Measurements from ENCODE around the gene THSD8. TPM values are rescaled to one million over a fixed set of nuclear protein-coding genes. Genes with fewer than 3 reads are reported as not detected.
"Not testable (repeated sequence)": the region's sequence is repeated elsewhere in the genome, so short reads cannot be mapped to it uniquely, and the experiment has no call there.

THSD8 gene
- total RNA-seq, 1 donor from 2014 or later = not detected

DNA sequence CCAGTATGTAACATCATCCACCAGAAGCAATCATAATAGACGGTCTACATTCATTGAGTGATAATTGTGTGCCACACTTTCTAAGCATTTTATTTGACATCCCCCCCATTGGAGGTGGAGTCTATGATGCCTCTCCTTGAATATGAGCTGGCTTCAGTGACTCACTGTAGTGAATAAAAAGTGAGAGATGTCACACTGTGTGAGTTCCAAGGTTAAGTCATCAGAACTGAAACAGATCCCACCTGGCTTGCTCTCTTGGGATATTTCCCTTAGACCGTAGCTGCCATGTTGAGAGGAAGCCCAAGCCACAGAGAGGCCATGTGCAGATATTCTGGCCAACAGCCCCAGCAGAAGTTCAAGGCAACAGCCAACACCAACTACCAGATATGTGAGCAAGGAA is 19.9 kb downstream of the THSD8 start:
- no peak for DNase-seq (ENCODE audit: low read depth)

- DNase-seq (ENCODE audit: low read depth) = no peak
These were observed 23.6 kb downstream of the THSD8 start for GRCh38 chr19:12825254-12826131.

GRCh38 chr19:12828494-12828893 is 26.6 kb downstream of the THSD8 start:
- DNase-seq (ENCODE audit: low read depth) = no peak

- no peak for DNase-seq (ENCODE audit: low read depth)
These were observed 31.5 kb downstream of the THSD8 start for GRCh38 chr19:12833418-12833737.

- no peak for DNase-seq (ENCODE audit: low read depth)
These were observed 32.1 kb downstream of the THSD8 start for GRCh38 chr19:12833738-12834565.

DNA sequence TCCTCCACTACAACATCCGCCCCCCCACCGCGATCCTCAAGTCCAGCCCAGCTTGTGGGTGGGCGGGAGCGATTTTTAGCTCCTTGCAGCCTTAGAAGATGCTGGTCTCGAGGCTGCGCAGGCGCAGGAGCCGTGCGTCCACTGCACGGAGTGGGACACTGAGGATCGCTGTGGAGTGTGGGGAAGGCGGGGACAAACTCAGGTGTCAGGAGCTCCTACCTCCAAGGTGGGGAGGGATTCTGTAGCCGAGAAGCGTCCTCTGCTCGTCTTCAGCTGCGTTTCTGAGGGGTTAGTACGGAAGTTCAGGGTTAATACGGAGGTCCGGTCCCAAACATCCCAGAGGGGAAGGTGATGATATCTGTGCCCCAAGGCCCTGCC is 32.7 kb downstream of the THSD8 start, which contains the start of gene RTBDN:
RTBDN (minus strand) TSS at position 14 of the 378 bp plus-strand sequence. CDS start 4,600 bp downstream, outside the sequence.
- no peak for DNase-seq (ENCODE audit: low read depth)

DNA sequence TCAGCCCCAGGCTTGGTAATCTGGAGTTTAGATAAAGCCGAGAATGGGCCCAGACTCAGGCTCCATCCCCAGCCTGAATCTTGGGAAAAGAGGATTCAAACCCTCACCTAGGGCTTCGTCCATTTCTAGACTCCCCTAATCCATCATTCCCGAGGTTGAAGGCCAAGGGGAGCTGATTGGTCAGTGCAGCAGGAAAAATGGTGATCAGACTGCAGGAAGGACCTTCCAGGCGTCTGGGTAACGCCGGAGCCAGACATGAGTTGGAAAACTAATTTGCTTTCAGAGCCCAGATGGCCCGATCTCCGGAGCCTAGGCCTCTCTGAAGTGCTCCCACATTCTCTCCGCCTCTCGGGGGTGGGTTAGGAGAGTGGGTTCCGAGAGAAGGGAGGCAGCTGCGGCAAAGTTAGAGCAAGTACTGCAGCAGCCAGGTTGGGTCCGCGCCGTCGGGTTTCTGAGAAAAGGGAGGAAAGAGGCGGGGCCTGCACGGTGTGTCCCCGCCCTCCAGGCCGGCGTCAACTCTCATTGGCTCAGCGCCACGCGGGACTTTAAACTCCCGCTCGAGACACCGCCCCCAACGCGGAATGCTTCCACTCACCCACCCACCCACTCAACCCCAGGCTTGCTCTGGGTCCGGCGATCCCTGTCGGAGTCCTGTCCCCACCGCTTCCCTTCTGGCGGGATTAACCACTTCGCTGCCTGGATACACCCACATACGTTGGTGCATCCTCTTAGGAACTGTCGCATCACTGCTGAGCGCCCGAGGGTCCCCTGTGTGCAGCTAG is 33.3 kb downstream of the THSD8 start:
- DNase-seq (ENCODE audit: low read depth) = no peak

GRCh38 chr19:12836529-12836863 is 34.6 kb downstream of the THSD8 start:
- DNase-seq (ENCODE audit: low read depth) = no peak

GRCh38 chr19:12837225-12837624 is 35.4 kb downstream of the THSD8 start:
- DNase-seq (ENCODE audit: low read depth) = no peak

GRCh38 chr19:12838182-12838885 is 36.5 kb downstream of the THSD8 start, which contains the start of gene MAST1:
MAST1 (plus strand) TSS chr19:12838515; CDS start chr19:12838573, 58 bp downstream.
- DNase-seq (ENCODE audit: low read depth) = peak; percentile 39

GRCh38 chr19:12838886-12839756 is 37.3 kb downstream of the THSD8 start:
- DNase-seq (ENCODE audit: low read depth) = no peak

DNA sequence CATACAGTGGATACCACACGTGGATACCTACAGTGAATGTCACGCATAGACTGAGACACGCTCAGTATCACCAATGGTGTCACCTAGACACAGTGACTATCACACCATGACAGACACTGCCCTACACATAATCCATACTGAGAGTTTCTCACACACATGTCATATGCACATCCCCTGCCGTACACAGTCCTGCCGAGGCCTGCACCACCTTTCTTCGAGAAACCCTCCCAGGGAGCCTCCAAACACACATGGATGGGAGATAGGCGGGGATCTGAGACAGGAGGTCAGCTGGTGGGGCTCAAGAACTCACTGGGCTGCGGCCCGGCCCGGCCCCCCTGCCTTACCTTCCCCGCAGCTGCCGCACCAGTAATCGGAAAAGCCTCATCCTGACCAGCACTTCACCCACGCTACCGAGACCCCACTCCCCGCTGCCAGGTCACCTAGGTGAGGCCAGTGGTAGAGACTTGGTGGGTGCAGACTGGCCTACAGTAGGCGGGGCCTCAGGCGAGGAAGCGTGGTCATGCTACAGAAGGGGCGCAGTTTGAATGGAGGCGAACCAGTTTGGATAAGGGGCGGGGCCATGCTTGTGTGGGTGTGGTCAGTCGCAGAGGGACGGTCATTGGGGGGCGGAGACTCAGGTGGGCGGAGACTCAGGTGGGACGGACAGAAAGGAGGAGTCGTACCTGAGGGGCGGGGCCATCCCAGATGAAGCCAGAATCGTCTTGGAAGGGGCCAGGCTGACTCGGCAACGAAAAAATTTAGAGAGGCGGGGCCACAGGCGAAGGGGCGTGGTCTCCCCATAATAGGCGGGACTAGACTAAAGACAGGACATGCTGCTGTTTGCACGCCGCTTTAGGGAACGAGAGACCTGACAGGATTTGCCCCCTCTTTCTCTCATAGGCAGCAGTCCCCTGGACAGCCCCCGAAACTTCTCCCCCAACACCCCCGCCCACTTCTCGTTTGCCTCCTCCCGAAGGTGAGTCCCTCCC is 38.5 kb downstream of the THSD8 start:
- no peak for DNase-seq (ENCODE audit: low read depth)

- no peak for DNase-seq (ENCODE audit: low read depth)
These were observed 39.2 kb downstream of the THSD8 start for GRCh38 chr19:12841094-12841493.

DNA sequence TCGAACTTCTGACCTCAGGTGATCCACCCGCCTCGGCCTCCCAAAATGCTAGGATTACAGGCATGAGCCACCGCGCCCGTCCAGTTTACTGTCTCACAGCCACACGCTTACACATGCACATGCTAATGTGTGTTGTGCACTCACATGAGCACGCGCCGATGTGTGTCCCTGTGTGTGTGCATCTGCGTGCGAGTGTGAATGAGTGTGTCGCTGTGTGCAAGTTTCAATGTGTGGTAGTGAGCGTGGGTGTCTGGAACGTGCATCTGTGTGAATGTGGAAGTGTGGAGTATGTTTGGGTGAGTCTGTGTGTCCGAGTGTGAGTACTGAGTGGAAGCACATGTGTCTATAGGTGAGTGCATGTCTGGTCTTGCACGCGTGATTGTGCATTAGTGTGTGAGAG is 40.6 kb downstream of the THSD8 start:
- no peak for DNase-seq (ENCODE audit: low read depth)

GRCh38 chr19:12843328-12843727 is 41.5 kb downstream of the THSD8 start:
- no peak for DNase-seq (ENCODE audit: low read depth)

GRCh38 chr19:12843999-12844732 is 42.3 kb downstream of the THSD8 start:
- DNase-seq (ENCODE audit: low read depth) = no peak

GRCh38 chr19:12846613-12847012 is 44.7 kb downstream of the THSD8 start:
- DNase-seq (ENCODE audit: low read depth) = not testable (repeated sequence)

All from myocyte (in vitro differentiated cells).